Kidney epithelial cell (primary cell): ENCODE results near the gene AKAP13. TPM values are rescaled to one million over a fixed set of nuclear protein-coding genes. Genes with fewer than 3 reads are reported as not detected.

Experiments
- DNase-seq: peaks from one replicate; pipeline ENCODE4 v3.0.0-alpha.2; 2010; ENCODE audit warnings: low read depth
- H3K27me3 ChIP-seq: 2 replicates; pipeline ENCODE4 v1.6.0; 2011; ENCODE audit warnings: low read length; ENCODE audit not compliant: control insufficient read depth, insufficient read depth
- H3K36me3 ChIP-seq: 2 replicates; pipeline ENCODE4 v1.5.1; 2011; ENCODE audit warnings: low read length; ENCODE audit not compliant: control insufficient read depth, insufficient read depth
- H3K4me3 ChIP-seq: 2 replicates; pipeline ENCODE4 v1.5.1; 2011; ENCODE audit warnings: low read depth, mild to moderate bottlenecking, control low read depth, low read length
- CTCF ChIP-seq: IDR thresholded peaks from 2 replicates; pipeline ENCODE4 v1.5.1; 2011; ENCODE audit warnings: mild to moderate bottlenecking, moderate library complexity, low read length, control low read depth, inconsistent platforms; ENCODE audit not compliant: insufficient read depth, poor library complexity, severe bottlenecking
- total RNA-seq: library from RNA; depleted of rRNA; stranded (reverse); fragments of >200 nt; gene quantifications from 2 replicates; pipeline ENCODE4 v1.2.3, GENCODE V29; 2015

Gene AKAP13
- total RNA-seq, 1 donor from 2014 or later: 54.0 TPM

DNA sequence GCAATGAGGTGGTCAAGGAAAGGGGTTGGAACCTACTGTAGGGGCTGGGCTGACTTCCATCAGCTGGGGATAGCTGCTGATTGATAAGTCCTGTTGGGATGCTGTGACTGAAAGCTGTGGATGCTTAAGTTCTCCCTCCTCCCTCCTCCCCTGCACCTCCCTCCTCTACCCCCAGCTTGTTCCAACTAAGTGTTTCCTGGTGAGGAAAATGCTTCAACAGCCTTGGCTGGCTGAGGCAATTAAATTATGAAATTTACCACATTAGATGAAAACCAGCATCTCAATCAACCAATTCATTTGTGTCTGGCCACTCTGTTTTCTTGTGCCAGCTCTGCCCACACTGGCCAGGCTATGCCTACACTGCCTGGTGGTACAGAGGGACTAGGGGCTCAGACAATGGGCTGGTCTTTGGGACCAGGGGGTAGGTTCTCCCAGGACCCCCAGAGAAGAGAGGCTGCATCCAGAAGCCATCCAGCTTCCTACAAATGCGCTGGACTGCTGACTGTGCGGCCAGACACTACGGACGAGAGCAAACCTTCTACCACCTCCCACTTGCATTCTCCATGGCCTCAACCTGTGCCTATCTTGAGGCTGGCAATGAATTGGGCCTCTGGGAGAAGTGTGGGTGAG is 411.8 kb downstream of the AKAP13 start:
- Histone ChIP-seq H3K4me3 (no peak overlapping the region), H3K36me3 (no peaks in the 10 kb centered on the region), H3K27me3 (no peaks in the 10 kb centered on the region)
- TF ChIP-seq CTCF: no peak
- no peak for DNase-seq

DNA sequence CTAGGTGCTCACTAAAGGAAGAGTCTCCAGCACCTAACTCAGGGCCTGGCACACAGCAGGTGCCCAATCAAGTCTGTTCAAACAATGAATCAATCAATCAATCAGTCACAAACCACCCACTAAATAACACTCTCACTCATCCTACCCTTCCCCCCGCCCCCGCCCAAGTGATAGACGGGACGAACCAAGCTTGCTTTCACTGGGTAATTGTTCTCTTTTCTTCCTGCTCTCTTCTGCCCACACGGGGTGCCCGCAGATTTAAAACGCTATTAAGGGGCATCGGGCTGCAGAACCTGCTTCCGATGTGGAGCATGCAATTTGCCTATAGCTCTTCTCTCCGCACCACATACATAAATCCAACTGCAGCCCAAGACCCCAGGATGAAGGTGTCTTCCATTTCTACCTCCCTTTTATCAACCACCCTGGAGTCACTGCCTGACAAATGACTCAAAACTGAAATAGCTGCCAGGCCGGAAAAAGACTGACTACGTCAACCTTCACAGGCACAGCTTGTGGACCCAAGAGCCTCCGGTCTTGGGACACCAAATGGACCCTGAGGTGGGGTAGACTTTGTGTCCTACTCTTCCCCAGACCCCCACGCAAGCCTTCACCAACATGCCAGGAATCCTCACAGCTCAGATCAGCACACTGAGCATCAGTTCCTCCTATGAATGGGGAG is 412.6 kb downstream of the AKAP13 start:
- no peak for TF ChIP-seq CTCF
- Histone ChIP-seq H3K27me3 (no peaks in the 10 kb centered on the region), H3K36me3 (no peaks in the 10 kb centered on the region), H3K4me3 (peak overlapping the region; percentile 62)
- DNase-seq: no peak

GRCh38 chr15:85793641-85794597 is 413.5 kb downstream of the AKAP13 start:
- peak overlapping the region; percentile 62 for H3K4me3 ChIP-seq
- no peaks in the 10 kb centered on the region for H3K27me3 ChIP-seq
- H3K36me3 ChIP-seq: no peaks in the 10 kb centered on the region
- TF ChIP-seq CTCF: no peak
- no peak for DNase-seq

DNA sequence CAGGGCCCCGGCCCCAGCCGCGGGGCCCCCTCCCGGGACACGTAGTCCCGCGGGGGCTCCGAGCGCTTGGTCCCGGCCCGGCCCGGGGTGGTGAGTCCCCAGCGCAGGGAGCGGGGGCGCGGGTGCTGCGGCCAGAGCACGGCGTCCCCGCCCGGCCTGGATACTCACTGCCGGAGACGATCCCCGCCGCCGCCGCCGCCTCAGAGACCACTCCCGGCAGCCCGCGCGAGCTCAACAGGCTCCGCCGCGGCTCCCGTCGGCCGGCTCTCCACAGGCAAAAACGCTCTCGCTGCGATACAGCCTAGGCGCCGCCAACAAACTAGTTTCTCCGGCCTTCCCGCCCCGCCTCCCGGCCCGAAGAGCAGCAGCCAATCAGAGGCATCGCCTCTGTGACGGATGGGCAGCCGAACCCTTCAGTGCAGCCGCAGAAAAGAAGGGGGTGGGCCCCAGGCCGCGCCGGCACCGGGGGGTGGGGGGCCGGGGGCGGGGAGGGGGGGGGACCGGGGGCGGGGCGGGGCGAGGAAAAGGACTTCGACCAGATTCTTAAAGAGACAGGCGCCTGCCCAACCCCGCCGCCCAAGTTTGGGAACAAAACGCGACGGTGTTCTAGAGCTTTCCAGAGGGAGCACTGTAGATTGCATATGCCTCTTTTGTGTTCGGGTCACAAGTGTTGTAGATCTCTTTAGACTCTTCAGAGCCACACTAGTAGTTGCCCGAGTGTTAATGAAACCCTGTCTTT is 414.4 kb downstream of the AKAP13 start, which contains the start of gene KLHL25:
TSS of gene KLHL25 (minus strand) at position 328 of the 739 bp plus-strand sequence. CDS start 25,115 bp downstream, outside the sequence.
- TF ChIP-seq CTCF: no peak

More for the DNA sequence above, 414.4 kb downstream of the AKAP13 start, which contains the start of gene KLHL25:
- no peaks in the 10 kb centered on the region for H3K27me3 ChIP-seq
- DNase-seq: peak; percentile 77
- peak within 1 kb of the TSS; percentile 62 for H3K4me3 ChIP-seq
- no peaks in the 10 kb centered on the region for H3K36me3 ChIP-seq
